GM20431 (cell line): ENCODE data around the gene PLSCR1.

ENCODE experiments used
- in situ Hi-C: fragments of 300-500 bp; cut with MseI, MboI; formaldehyde crosslinking; loops from one replicate; pipeline ENCODE4 v1.15.0; 2020; ENCODE audit warnings: low sequenced_read_pairs; ENCODE audit not compliant: unreplicated experiment

Gene PLSCR1

GRCh38 chr3:146544002-146544928 lies at the start of gene PLSCR1:
TSS of gene PLSCR1 (minus strand) at chr3:146544607. CDS start at chr3:146536552, 8,055 bp downstream.
- in situ Hi-C loops: no loop called here

GRCh38 chr3:146593776-146594175 lies 49.4 kb upstream of the PLSCR1 start:
- in situ Hi-C loops: no loop called here

- in situ Hi-C loops: no loop called here
Measured at GRCh38 chr3:146590521-146590920, 46.1 kb upstream of the PLSCR1 start.

GRCh38 chr3:146589899-146590508 lies 45.6 kb upstream of the PLSCR1 start:
- in situ Hi-C loops: no loop called here

GRCh38 chr3:146585156-146585555 lies 40.7 kb upstream of the PLSCR1 start:
- in situ Hi-C loops: no loop called here

- in situ Hi-C loops: no loop called here
Measured at GRCh38 chr3:146581951-146582467, 37.6 kb upstream of the PLSCR1 start.

- in situ Hi-C loops: no loop called here
Measured at GRCh38 chr3:146581080-146581601, 36.7 kb upstream of the PLSCR1 start.

- in situ Hi-C loops: no loop called here
Measured at GRCh38 chr3:146577662-146578061, 33.3 kb upstream of the PLSCR1 start.

- in situ Hi-C loops: no loop called here
Measured at GRCh38 chr3:146575636-146576035, 31.2 kb upstream of the PLSCR1 start.

- in situ Hi-C loops: loop anchor here (25.0 kb wide), 1 partner anchor 362 kb away; no protein-coding TSS in a partner anchor
Measured at GRCh38 chr3:146574173-146574572, 29.8 kb upstream of the PLSCR1 start.

- in situ Hi-C loops: loop anchor here (25.0 kb wide), 1 partner anchor 357 kb away; no protein-coding TSS in a partner anchor
Measured at GRCh38 chr3:146569314-146569713, 24.9 kb upstream of the PLSCR1 start.

- in situ Hi-C loops: loop anchor here (25.0 kb wide), 1 partner anchor 354 kb away; no protein-coding TSS in a partner anchor
Measured at GRCh38 chr3:146566138-146566537, 21.7 kb upstream of the PLSCR1 start.

- in situ Hi-C loops: loop anchor here (25.0 kb wide), 1 partner anchor 350 kb away; no protein-coding TSS in a partner anchor
Measured at GRCh38 chr3:146561879-146562278, 17.5 kb upstream of the PLSCR1 start.

- in situ Hi-C loops: loop anchor here (25.0 kb wide), 1 partner anchor 349 kb away; no protein-coding TSS in a partner anchor
Measured at GRCh38 chr3:146561463-146561862, 17.1 kb upstream of the PLSCR1 start.

GRCh38 chr3:146560678-146561077 lies 16.3 kb upstream of the PLSCR1 start:
- in situ Hi-C loops: loop anchor here (25.0 kb wide), 1 partner anchor 348 kb away; no protein-coding TSS in a partner anchor

- in situ Hi-C loops: loop anchor here (25.0 kb wide), 1 partner anchor 347 kb away; no protein-coding TSS in a partner anchor
Measured at GRCh38 chr3:146559388-146559787, 15.0 kb upstream of the PLSCR1 start.

GRCh38 chr3:146558781-146559180 lies 14.4 kb upstream of the PLSCR1 start:
- in situ Hi-C loops: loop anchor here (25.0 kb wide), 1 partner anchor 346 kb away; no protein-coding TSS in a partner anchor

- in situ Hi-C loops: loop anchor here (25.0 kb wide), 1 partner anchor 345 kb away; no protein-coding TSS in a partner anchor
Measured at GRCh38 chr3:146557745-146558144, 13.3 kb upstream of the PLSCR1 start.

GRCh38 chr3:146555311-146555710 lies 10.9 kb upstream of the PLSCR1 start:
- in situ Hi-C loops: loop anchor here (25.0 kb wide), 1 partner anchor 343 kb away; no protein-coding TSS in a partner anchor

- in situ Hi-C loops: loop anchor here (25.0 kb wide), 1 partner anchor 342 kb away; no protein-coding TSS in a partner anchor
Measured at GRCh38 chr3:146554151-146554760, 9.8 kb upstream of the PLSCR1 start.
